K562 (cell line): Measurements from ENCODE around the gene UBE2J2. TPM values are rescaled to one million over a fixed set of nuclear protein-coding genes. Genes with fewer than 3 reads are reported as not detected.

Source experiments
- ARID3B ChIP-seq: fragments of 250-450 bp; sonication (Bioruptor Pico); IDR thresholded peaks from 2 replicates; pipeline ENCODE4 v1.4.0; 2020; ENCODE audit warnings: borderline replicate concordance
- ASH1L ChIP-seq: fragments of 450-650 bp; IDR thresholded peaks from 2 replicates; pipeline ENCODE4 v1.6.1; 2018; ENCODE audit warnings: borderline replicate concordance, mild to moderate bottlenecking, low read depth; ENCODE audit not compliant: partially characterized antibody
- CBFA2T3 ChIP-seq: fragments of 450-650 bp; IDR thresholded peaks from 2 replicates; pipeline ENCODE4 v1.6.1; 2017
- DNMT1 ChIP-seq: fragments of 450-650 bp; IDR thresholded peaks from 2 replicates; pipeline ENCODE4 v1.6.1; 2016; ENCODE audit warnings: antibody characterized with exemption, mild to moderate bottlenecking
- ETS1 ChIP-seq: conservative IDR thresholded peaks from 2 replicates; pipeline ENCODE4 v1.6.1; 2011; ENCODE audit warnings: low read depth, mild to moderate bottlenecking, low read length; ENCODE audit not compliant: control insufficient read depth
- HMG20A ChIP-seq: fragments of 450-650 bp; formaldehyde crosslinking; conservative IDR thresholded peaks from 2 replicates; pipeline ENCODE4 v1.4.0; 2020; ENCODE audit warnings: mild to moderate bottlenecking, mixed read lengths
- RBBP5 ChIP-seq: fragments of 200-600 bp; sonication (generic); IDR thresholded peaks from 2 replicates; pipeline ENCODE4 v1.6.1; 2012; ENCODE audit warnings: borderline replicate concordance, mild to moderate bottlenecking, low read length, control low read depth, inconsistent platforms; ENCODE audit not compliant: insufficient read depth, poor library complexity, severe bottlenecking
- RBM34 ChIP-seq: fragments of 200-400 bp; formaldehyde crosslinking; IDR thresholded peaks from 2 replicates; pipeline ENCODE4 v1.6.1; 2018; ENCODE audit warnings: low read length, borderline replicate concordance; ENCODE audit not compliant: insufficient read depth
- RFX7 ChIP-seq: fragments of 250-450 bp; sonication (Bioruptor Pico); IDR thresholded peaks from 2 replicates; pipeline ENCODE4 v1.5.1; 2021; ENCODE audit warnings: mild to moderate bottlenecking
- RREB1 ChIP-seq: fragments of 250-450 bp; sonication (Bioruptor Pico); IDR thresholded peaks from 2 replicates; pipeline ENCODE4 v1.4.0; 2020
- SLC30A9 ChIP-seq: fragments of 250-450 bp; sonication (Bioruptor Pico); IDR thresholded peaks from 2 replicates; pipeline ENCODE4 v1.8.0; 2022; ENCODE audit warnings: mild to moderate bottlenecking, moderate library complexity
- TOE1 ChIP-seq, 2 experiments: fragments of 450-650 bp in 1 of 2; sonication (generic) in 1 of 2; formaldehyde crosslinking in 1 of 2; IDR thresholded peaks; 2 replicates each; pipeline versions ENCODE4 v1.7.1 to v1.8.0; 2016 to 2022; ENCODE audit warnings: borderline replicate concordance in 2 of 2, mild to moderate bottlenecking in 2 of 2, antibody characterized with exemption in 1 of 2, inconsistent platforms in 1 of 2, low read depth in 1 of 2, missing genetic modification reagents in 1 of 2, moderate library complexity in 1 of 2
- ZNF586 ChIP-seq: fragments of 450-650 bp; formaldehyde crosslinking; conservative IDR thresholded peaks from 2 replicates; pipeline ENCODE4 v1.4.0; 2020; ENCODE audit warnings: mild to moderate bottlenecking, moderate library complexity
- polyA plus RNA-seq, 8 experiments: library from polyadenylated mRNA; depleted of rRNA in 4 of 8; stranded (reverse) in 5 of 8; unstranded in 3 of 8; fragments of >200 nt; fragmentation: Nextera tagmentation in 2 of 8; fragmentation: Illumina TruSeq in 1 of 8; extraction: Ambion mirVana in 2 of 8; extraction: Trizol in 1 of 8; gene quantifications; 2 replicates each; pipeline versions ENCODE4 v1.2.1 to v1.2.3, GENCODE V29; 2011 to 2014; ENCODE audit warnings: inconsistent platforms in 1 of 8, missing spikeins in 1 of 8
- total RNA-seq, 7 experiments: library from RNA; depleted of rRNA in 6 of 7; stranded (reverse); fragments of >200 nt in 6 of 7; fragmentation: Illumina TruSeq in 2 of 7; extraction: Trizol in 2 of 7; gene quantifications; 2 replicates each; pipeline versions ENCODE4 v1.2.1 to v1.2.3, GENCODE V29; 2011 to 2021; ENCODE audit warnings: low replicate concordance in 1 of 7
- TF ChIP-seq, protein P1 (sequence below), 3 experiments: fragments of 200-800 bp in 1 of 3; sonication (Bioruptor generic) in 1 of 3; sonication (generic) in 1 of 3; formaldehyde crosslinking in 1 of 3; IDR thresholded peaks; 2 replicates each; pipeline versions ENCODE4 v1.6.1 to v1.8.0; 2016 to 2022; ENCODE audit warnings: mild to moderate bottlenecking in 2 of 3, missing compliant biosample characterization in 2 of 3, missing genetic modification characterization in 2 of 3, missing genetic modification reagents in 1 of 3

UBE2J2 gene
- total and polyA plus RNA-seq, 9 of the 15 experiments (the other 6 are each of a cell fraction or from before 2014, with no cell fraction given) = 0.93 to 112 (median 75.5) TPM

GRCh38 chr1:1307923-1308755 is 34.5 kb upstream of the UBE2J2 start, which contains the start of the genes ACAP3 and PUSL1 (continued):
- TF ChIP-seq RREB1 (CRISPR knock-in tag) (no peak), RBM34 (peak; percentile 16; the same call in 1 of the 2 replicates), CBFA2T3 (0 out of 2 replicates have a peak, but pooled peaks have one; percentile 8), TOE1 (IDR thresholded peaks at IDR 0.05; ENCODE audit: borderline replicate concordance) (peak; percentile 80; the same call in 1 of the 2 replicates), TOE1 (CRISPR knock-in tag; IDR thresholded peaks at IDR 0.05; ENCODE audit: borderline replicate concordance, low read depth) (peak; percentile 54; the same call in 1 of the 2 replicates), ZNF586 (CRISPR knock-in tag) (no peak), ARID3B (no peak), HMG20A (CRISPR knock-in tag) (no peak), SLC30A9 (peak; percentile 40; the same call in 1 of the 2 replicates), ETS1 (peak; percentile 82; the same call in 1 of the 2 replicates), ASH1L (no peak), RFX7 (no peak), DNMT1 (no peak), RBBP5 (peak; percentile 87)
- TF ChIP-seq, protein P1, sequence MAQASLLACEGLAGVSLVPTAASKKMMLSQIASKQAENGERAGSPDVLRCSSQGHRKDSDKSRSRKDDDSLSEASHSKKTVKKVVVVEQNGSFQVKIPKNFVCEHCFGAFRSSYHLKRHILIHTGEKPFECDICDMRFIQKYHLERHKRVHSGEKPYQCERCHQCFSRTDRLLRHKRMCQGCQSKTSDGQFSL (CRISPR knock-in tag; IDR thresholded peaks at IDR 0.05) = peak; percentile 96
- TF ChIP-seq, protein P1 (tag; IDR thresholded peaks at IDR 0.05) = peak in 1 of 2 experiments; percentile 99; a peak in 2 of 4 replicates
